GM12873 (cell line): Measurements from ENCODE around the gene CPM.

Experiments used
- TF ChIP-seq, protein P1 (sequence below): IDR thresholded peaks from 2 replicates; pipeline ENCODE4 v1.5.1; 2012; ENCODE audit warnings: low read depth, mild to moderate bottlenecking, moderate library complexity, low read length, control low read depth; ENCODE audit not compliant: insufficient read depth; ENCODE audit errors: missing control alignments

The CPM gene

GRCh38 chr12:68896881-68897540 is 36.0 kb downstream of the CPM start:
- TF ChIP-seq, protein P1, sequence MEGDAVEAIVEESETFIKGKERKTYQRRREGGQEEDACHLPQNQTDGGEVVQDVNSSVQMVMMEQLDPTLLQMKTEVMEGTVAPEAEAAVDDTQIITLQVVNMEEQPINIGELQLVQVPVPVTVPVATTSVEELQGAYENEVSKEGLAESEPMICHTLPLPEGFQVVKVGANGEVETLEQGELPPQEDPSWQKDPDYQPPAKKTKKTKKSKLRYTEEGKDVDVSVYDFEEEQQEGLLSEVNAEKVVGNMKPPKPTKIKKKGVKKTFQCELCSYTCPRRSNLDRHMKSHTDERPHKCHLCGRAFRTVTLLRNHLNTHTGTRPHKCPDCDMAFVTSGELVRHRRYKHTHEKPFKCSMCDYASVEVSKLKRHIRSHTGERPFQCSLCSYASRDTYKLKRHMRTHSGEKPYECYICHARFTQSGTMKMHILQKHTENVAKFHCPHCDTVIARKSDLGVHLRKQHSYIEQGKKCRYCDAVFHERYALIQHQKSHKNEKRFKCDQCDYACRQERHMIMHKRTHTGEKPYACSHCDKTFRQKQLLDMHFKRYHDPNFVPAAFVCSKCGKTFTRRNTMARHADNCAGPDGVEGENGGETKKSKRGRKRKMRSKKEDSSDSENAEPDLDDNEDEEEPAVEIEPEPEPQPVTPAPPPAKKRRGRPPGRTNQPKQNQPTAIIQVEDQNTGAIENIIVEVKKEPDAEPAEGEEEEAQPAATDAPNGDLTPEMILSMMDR: no peak

GRCh38 chr12:68894276-68894855 is 38.6 kb downstream of the CPM start:
- TF ChIP-seq, protein P1: no peak

DNA sequence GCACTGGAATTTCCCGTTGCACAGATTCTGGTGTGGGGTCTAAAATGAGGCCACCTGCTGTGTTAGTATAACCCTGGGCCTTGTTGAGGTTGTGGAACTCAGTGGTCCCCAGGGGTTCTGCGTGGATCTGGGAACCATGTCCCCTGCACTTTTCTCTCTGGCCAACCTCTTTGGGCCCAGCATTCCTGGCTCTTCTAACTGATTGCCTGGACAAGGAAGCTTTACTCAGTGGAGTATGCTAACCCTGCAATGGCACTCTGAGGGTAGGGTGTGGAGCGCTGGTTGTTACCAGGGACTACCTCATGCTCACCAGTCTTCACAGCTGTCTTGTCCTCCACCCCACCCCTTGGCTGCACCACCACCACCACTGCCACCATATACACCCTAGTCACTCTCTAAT is 39.2 kb downstream of the CPM start:
- TF ChIP-seq, protein P1: no peak

DNA sequence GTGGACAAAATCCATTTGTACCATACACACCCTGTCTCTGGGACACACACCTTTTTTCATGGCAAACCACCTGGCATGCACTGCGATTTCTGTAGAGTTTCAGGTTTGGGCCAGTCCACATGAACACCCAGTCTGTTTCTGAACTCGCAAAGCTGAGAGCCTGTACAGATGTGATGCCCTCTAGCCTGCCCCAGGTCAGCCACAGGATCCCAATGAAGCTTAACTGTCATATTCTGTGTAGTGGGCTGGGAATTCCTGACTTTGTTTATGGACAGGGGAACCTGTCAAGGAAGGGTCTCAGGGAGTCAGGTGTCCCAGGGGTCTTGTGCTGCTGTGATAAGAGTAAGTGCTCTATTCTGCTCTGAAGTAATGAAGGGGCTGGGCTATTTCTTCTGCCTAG is 39.8 kb downstream of the CPM start:
- TF ChIP-seq, protein P1: no peak

- TF ChIP-seq, protein P1: no peak
These were observed 41.8 kb downstream of the CPM start for GRCh38 chr12:68891141-68891540.

- TF ChIP-seq, protein P1: no peak
These were observed 42.3 kb downstream of the CPM start for GRCh38 chr12:68890701-68891113.

DNA sequence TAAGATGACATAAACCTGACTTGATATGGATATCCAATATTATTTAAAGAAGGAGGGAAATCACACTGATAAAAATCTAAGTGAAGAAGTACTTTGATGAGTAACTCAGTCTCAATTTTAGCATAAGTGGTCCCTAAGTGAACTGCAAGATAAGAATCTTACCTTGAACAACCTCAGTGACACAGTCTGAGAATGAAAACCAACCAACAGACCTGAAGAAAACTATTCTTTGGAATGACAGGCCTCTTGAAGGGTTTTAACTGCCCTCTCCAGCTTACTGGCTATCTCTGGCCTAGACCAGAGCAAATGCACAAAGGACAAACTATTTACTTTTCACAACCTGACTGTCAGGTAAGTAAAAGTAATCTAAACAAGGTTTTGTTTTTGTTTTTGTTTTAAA is 44.7 kb downstream of the CPM start:
- TF ChIP-seq, protein P1: no peak
